AG04449 (cell line): ENCODE results near the gene EVL.

Experiments
- CTCF ChIA-PET: fragments of 350-600 bp; formaldehyde crosslinking; extraction: SDS; loops from one replicate; lab custom pipeline; 2021; ENCODE audit warnings: antibody characterized with exemption; lab: Yijun Ruan, JAX
- POLR2A ChIA-PET: fragments of 400-600, 350-600 bp; formaldehyde crosslinking; extraction: SDS; loops from one replicate; lab custom pipeline; 2020; ENCODE audit warnings: antibody characterized with exemption, inconsistent platforms; lab: Yijun Ruan, JAX
- DNase-seq: peaks from one replicate; pipeline ENCODE4 v3.0.0-alpha.2; 2010; ENCODE audit warnings: low read depth, low spot score
- H3K4me3 ChIP-seq: 2 replicates; pipeline ENCODE4 v1.5.1; 2011; ENCODE audit warnings: low read depth, mild to moderate bottlenecking, control low read depth, low read length
- CTCF ChIP-seq: IDR thresholded peaks from one replicate; pipeline ENCODE4 v1.5.1; 2011; ENCODE audit warnings: mild to moderate bottlenecking, moderate library complexity, low read length, control low read depth, inconsistent platforms; ENCODE audit not compliant: insufficient read depth; ENCODE audit errors: missing control alignments

Gene EVL

GRCh38 chr14:100065111-100065871, at the start of gene EVL:
Gene EVL, plus strand, starts transcription at chr14:100065422. Its CDS starts 79 bp downstream, at chr14:100065501.
- DNase-seq = no peak
- ChIA-PET POLR2A (no interaction called here), CTCF (interaction anchor here (0.8 to 2.2 kb wide), 4 partner anchors 9 to 83 kb away, joined by 3 to 9 read pairs (median 6); no protein-coding TSS in a partner anchor)
- H3K4me3 ChIP-seq = no peak within 1 kb of the TSS
- TF ChIP-seq CTCF = no peak

- ChIA-PET POLR2A (no interaction called here), CTCF (interaction anchor here (1.0 to 2.8 kb wide), 8 partner anchors 8 to 90 kb away, joined by 3 to 12 read pairs (median 4); no protein-coding TSS in a partner anchor)
- no peak for TF ChIP-seq CTCF
- no peak overlapping the region for H3K4me3 ChIP-seq
- no peak for DNase-seq
Observed at GRCh38 chr14:100017553-100017952, 47.7 kb upstream of the EVL start.

GRCh38 chr14:100018054-100018453, 47.2 kb upstream of the EVL start:
- no peak for TF ChIP-seq CTCF
- DNase-seq = no peak
- POLR2A ChIA-PET = no interaction called here
- no peak overlapping the region for H3K4me3 ChIP-seq
- CTCF ChIA-PET = interaction anchor here (1.2 to 2.8 kb wide), 6 partner anchors 8 to 90 kb away, joined by 4 to 12 read pairs (median 8); no protein-coding TSS in a partner anchor

- CTCF ChIA-PET = interaction anchor here (1.5 to 2.8 kb wide), 6 partner anchors 7 to 89 kb away, joined by 4 to 12 read pairs (median 8); no protein-coding TSS in a partner anchor
- H3K4me3 ChIP-seq = no peak overlapping the region
- TF ChIP-seq CTCF = no peak
- POLR2A ChIA-PET = no interaction called here
- no peak for DNase-seq
Observed at GRCh38 chr14:100018482-100018881, 46.7 kb upstream of the EVL start.

GRCh38 chr14:100019156-100019744, 46.0 kb upstream of the EVL start:
- no peak for DNase-seq
- ChIA-PET CTCF (interaction anchor here (0.9 to 2.8 kb wide), 6 partner anchors 9 to 89 kb away, joined by 3 to 11 read pairs (median 6); no protein-coding TSS in a partner anchor), POLR2A (no interaction called here)
- no peak overlapping the region for H3K4me3 ChIP-seq
- TF ChIP-seq CTCF = no peak

GRCh38 chr14:100020629-100021028, 44.6 kb upstream of the EVL start:
- DNase-seq = no peak
- POLR2A ChIA-PET = no interaction called here
- CTCF ChIA-PET = interaction anchor here (0.9 to 2.3 kb wide), 6 partner anchors 8 to 121 kb away, joined by 3 to 9 read pairs (median 4); no protein-coding TSS in a partner anchor
- TF ChIP-seq CTCF = no peak
- H3K4me3 ChIP-seq = no peak overlapping the region
